Measurements from ENCODE around the gene LIPJ. TPM values are rescaled to one million over a fixed set of nuclear protein-coding genes. Genes with fewer than 3 reads are reported as not detected.

Gene LIPJ
- total RNA-seq, 1 experiment from 2014 or later: not detected

- WGBS (ENCODE audit: extremely low coverage, insufficient read length, low lambda C conversion rate): no CpG with 5 or more reads among the region's 5 CpGs
- H3K9me3 Mint-ChIP-seq: no peaks in the 10 kb centered on the region
- H3K9me3 ChIP-seq (ENCODE audit: control insufficient read depth, low read depth, low read length): no peaks in the 10 kb centered on the region
- no peaks in the 10 kb centered on the region for H3K27me3 ChIP-seq (ENCODE audit: insufficient read depth, low read length)
- H3K4me2 ChIP-seq (ENCODE audit: insufficient read depth, insufficient read length, low read length): no peak overlapping the region
- no peak overlapping the region for H2AK5ac ChIP-seq (ENCODE audit: insufficient read length, low read length)
- H3K27me3 Mint-ChIP-seq (ENCODE audit: low read depth): no peaks in the 10 kb centered on the region
- H2BK120ac ChIP-seq (ENCODE audit: low read depth, low read length, poor library complexity, severe bottlenecking): no peak overlapping the region
- no peak overlapping the region for H2BK20ac ChIP-seq (ENCODE audit: low read depth, low read length, poor library complexity, severe bottlenecking)
- no peaks in the 10 kb centered on the region for H3K4me1 ChIP-seq (ENCODE audit: insufficient read depth, low read length)
- no peak for TF ChIP-seq CTCF (conservative IDR thresholded peaks at IDR 0.05)
- no peak overlapping the region for H2AFZ ChIP-seq (ENCODE audit: low read length)
- no peak overlapping the region for H2BK5ac ChIP-seq (ENCODE audit: insufficient read length, low read length)
- no peaks in the 10 kb centered on the region for H3K23me2 ChIP-seq (ENCODE audit: insufficient read length, low read depth, low read length, poor library complexity, severe bottlenecking)
- no peak overlapping the region for H3K23ac ChIP-seq (ENCODE audit: insufficient read length, low read depth, low read length)
- no peak overlapping the region for H3K9ac ChIP-seq (ENCODE audit: extremely low read depth, insufficient read length, low read length)
- H3K27ac Mint-ChIP-seq: no peak overlapping the region
- H2BK12ac ChIP-seq (ENCODE audit: insufficient read length, low read depth, low read length): no peak overlapping the region
- H3K14ac ChIP-seq (ENCODE audit: insufficient read depth, low read length): no peak overlapping the region
- no peak overlapping the region for H3K18ac ChIP-seq (ENCODE audit: insufficient read length, low read depth, low read length)
- peaks cover 5 to 8% of the 10 kb centered on the region in 2 experiments for H3K4me1 Mint-ChIP-seq
- no peaks in the 10 kb centered on the region for H3K79me2 ChIP-seq (ENCODE audit: insufficient read depth, low read length)
- no peak overlapping the region for H3K4ac ChIP-seq (ENCODE audit: low read depth, low read length)
- no peak overlapping the region for H4K91ac ChIP-seq (ENCODE audit: insufficient read length, low read depth, low read length)
- no peaks in the 10 kb centered on the region; a peak in 1 of 7 replicates for H3K36me3 Mint-ChIP-seq (ENCODE audit: insufficient read depth in 1 of 3, low read depth in 3 of 3)
- no peak overlapping the region for H4K8ac ChIP-seq (replicated peaks; ENCODE audit: insufficient read length, low read depth, low read length)
- no peak for DNase-seq
- no peaks in the 10 kb centered on the region for H3K79me1 ChIP-seq (ENCODE audit: insufficient read depth, low read depth, low read length, poor library complexity, severe bottlenecking)
- no peak overlapping the region for H4K5ac ChIP-seq (ENCODE audit: insufficient read length, low read depth, low read length)
- H3T11ph ChIP-seq (ENCODE audit: low read length): no peak overlapping the region
- no peaks in the 10 kb centered on the region for H4K20me1 ChIP-seq (ENCODE audit: control insufficient read depth, insufficient read depth, insufficient read length)
- no peak overlapping the region for H3K4me3 Mint-ChIP-seq
- H2BK15ac ChIP-seq (ENCODE audit: low read depth, low read length): no peak overlapping the region
- no peak overlapping the region for H3K56ac ChIP-seq (ENCODE audit: insufficient read length, low read depth, low read length)
- H3K27ac ChIP-seq (ENCODE audit: insufficient read length, low read depth, low read length): no peak overlapping the region
Measured at GRCh38 chr10:88541116-88541626, 45.4 kb upstream of the LIPJ start.
